ENCODE data around the gene AOAH. TPM values are rescaled to one million over a fixed set of nuclear protein-coding genes. Genes with fewer than 3 reads are reported as not detected.

AOAH gene
- total and polyA plus RNA-seq, 2 of the 4 experiments (the other 2 are of a cell fraction) = not detected

GRCh38 chr7:36611703-36612102 is 112.6 kb downstream of the AOAH start:
- H3K23ac ChIP-seq (ENCODE audit: low read depth, low read length) = no peak overlapping the region
- H2AK5ac ChIP-seq (ENCODE audit: low read depth, low read length) = no peak overlapping the region
- H4K91ac ChIP-seq (ENCODE audit: insufficient read depth, low read depth, low read length) = no peak overlapping the region
- no peaks in the 10 kb centered on the region for H3K4me1 ChIP-seq (ENCODE audit: control insufficient read depth, insufficient read depth, low read length)
- WGBS, 2 experiments (ENCODE audit: extremely low coverage in 2 of 2, insufficient read length in 1 of 2) = 43% methylated on average over 4 of the region's 6 CpGs; no CpG with 5 or more reads in 1 of the 2 experiments
- H3K36me3 ChIP-seq (ENCODE audit: control insufficient read depth, insufficient read depth, low read length) = no peaks in the 10 kb centered on the region
- H3K4me3 ChIP-seq (ENCODE audit: insufficient read depth, low read depth, low read length) = no peak overlapping the region
- no peak for TF ChIP-seq ELK1 (IDR thresholded peaks at IDR 0.05; ENCODE audit: borderline replicate concordance, low read depth, low read length)
- TF ChIP-seq, protein P1, sequence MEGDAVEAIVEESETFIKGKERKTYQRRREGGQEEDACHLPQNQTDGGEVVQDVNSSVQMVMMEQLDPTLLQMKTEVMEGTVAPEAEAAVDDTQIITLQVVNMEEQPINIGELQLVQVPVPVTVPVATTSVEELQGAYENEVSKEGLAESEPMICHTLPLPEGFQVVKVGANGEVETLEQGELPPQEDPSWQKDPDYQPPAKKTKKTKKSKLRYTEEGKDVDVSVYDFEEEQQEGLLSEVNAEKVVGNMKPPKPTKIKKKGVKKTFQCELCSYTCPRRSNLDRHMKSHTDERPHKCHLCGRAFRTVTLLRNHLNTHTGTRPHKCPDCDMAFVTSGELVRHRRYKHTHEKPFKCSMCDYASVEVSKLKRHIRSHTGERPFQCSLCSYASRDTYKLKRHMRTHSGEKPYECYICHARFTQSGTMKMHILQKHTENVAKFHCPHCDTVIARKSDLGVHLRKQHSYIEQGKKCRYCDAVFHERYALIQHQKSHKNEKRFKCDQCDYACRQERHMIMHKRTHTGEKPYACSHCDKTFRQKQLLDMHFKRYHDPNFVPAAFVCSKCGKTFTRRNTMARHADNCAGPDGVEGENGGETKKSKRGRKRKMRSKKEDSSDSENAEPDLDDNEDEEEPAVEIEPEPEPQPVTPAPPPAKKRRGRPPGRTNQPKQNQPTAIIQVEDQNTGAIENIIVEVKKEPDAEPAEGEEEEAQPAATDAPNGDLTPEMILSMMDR (conservative IDR thresholded peaks at IDR 0.05; ENCODE audit: low read depth, low read length) = no peak
- BruUV-seq (replicated peaks) = no TSS peak
- no peaks in the 10 kb centered on the region for H3K9me1 ChIP-seq (ENCODE audit: insufficient read depth, low read length)
- H3K79me1 ChIP-seq (ENCODE audit: low read depth in 1 of 2, low read length in 2 of 2) = no peaks in the 10 kb centered on the region
- H3K14ac ChIP-seq (replicated peaks; ENCODE audit: low read depth, low read length) = no peak overlapping the region
- no peaks in the 10 kb centered on the region for H4K20me1 ChIP-seq (ENCODE audit: insufficient read depth, low read length)
- H3K27ac ChIP-seq (ENCODE audit: insufficient read depth, low read length) = no peak overlapping the region
- H2BK20ac ChIP-seq (ENCODE audit: low read depth, low read length) = no peak overlapping the region
- H2AFZ ChIP-seq (replicated peaks; ENCODE audit: low read length, poor library complexity) = peak overlapping the region; percentile 56
- no peak overlapping the region for H4K5ac ChIP-seq (ENCODE audit: low read depth, low read length)
- no peak overlapping the region for H2BK15ac ChIP-seq (ENCODE audit: low read depth, low read length)
- H3K4me2 ChIP-seq (ENCODE audit: low read depth, low read length) = no peak overlapping the region
- no peak overlapping the region for H3K56ac ChIP-seq (ENCODE audit: extremely low read depth, insufficient read depth, low read length)
- H2BK5ac ChIP-seq (ENCODE audit: low read depth, low read length, poor library complexity, severe bottlenecking) = no peak overlapping the region
- no peak for ATAC-seq (ENCODE audit: low read depth)
- CTCF ChIA-PET = no interaction called here
- DNase-seq = no peak
- no peak overlapping the region for H3K4ac ChIP-seq (ENCODE audit: low read depth, low read length)
- no peak overlapping the region for H3K9ac ChIP-seq (ENCODE audit: low read depth, low read length)
- intact Hi-C loops (cut with micrococcal nuclease) = no loop called here
- POLR2A ChIA-PET (ENCODE audit: unreplicated experiment) = no interaction called here
- dilution Hi-C loops (cut with HindIII; ENCODE audit: low sequenced_read_pairs, unreplicated experiment) = no loop called here
- H2AK9ac ChIP-seq (replicated peaks; ENCODE audit: low read depth, low read length, poor library complexity) = no peak overlapping the region
- no peak overlapping the region for H4K8ac ChIP-seq (ENCODE audit: low read depth in 2 of 2, low read length in 2 of 2)
- H3K9me3 ChIP-seq (ENCODE audit: control insufficient read depth, insufficient read depth, low read length) = no peaks in the 10 kb centered on the region
- peaks cover 31% of the 10 kb centered on the region for H3K27me3 ChIP-seq (ENCODE audit: control insufficient read depth, insufficient read depth, low read length)
- no peak overlapping the region for H3K18ac ChIP-seq (ENCODE audit: low read depth, low read length)
- no peak overlapping the region for H2BK120ac ChIP-seq (ENCODE audit: low read depth, low read length)
- in situ Hi-C loops (cut with MboI; ENCODE audit: low sequenced_read_pairs) = no loop called here

Data from IMR-90 (cell line).